IMR-90 (cell line): Measurements from ENCODE around the gene CDC37L1. TPM values are rescaled to one million over a fixed set of nuclear protein-coding genes. Genes with fewer than 3 reads are reported as not detected.

Experiments used
- ATAC-seq: fragments of 200-7000 bp; cut with Tn5 transposase; 2 replicates; pipeline ENCODE4 v1.9.1; 2020; ENCODE audit warnings: low read depth, mild to moderate bottlenecking, moderate library complexity
- BruUV-seq: library from RNA; stranded (reverse); fragments of 400-500 nt; replicated peaks from 2 replicates; lab custom pipeline; 2021; lab: Mats Ljungman, UMichigan
- CTCF ChIA-PET: fragments of 300-600 bp; formaldehyde crosslinking; extraction: SDS; loops from one replicate; lab custom pipeline; 2021; ENCODE audit warnings: antibody characterized with exemption; lab: Yijun Ruan, JAX
- POLR2A ChIA-PET: fragments of 300-600 bp; sonication (Branson Sonifier 250); formaldehyde crosslinking; loops from one replicate; lab custom pipeline; 2022; ENCODE audit warnings: antibody characterized with exemption; ENCODE audit not compliant: unreplicated experiment; lab: Charles Lee
- DNase-seq: peaks from one replicate; pipeline ENCODE4 v3.0.0; 2013
- H2AFZ ChIP-seq: replicated peaks from 2 replicates; pipeline ENCODE3; 2013; ENCODE audit warnings: low read length, mild to moderate bottlenecking; ENCODE audit not compliant: poor library complexity
- H2AK5ac ChIP-seq: 2 replicates; pipeline ENCODE4 v1.6.1; 2013; ENCODE audit warnings: low read depth, low read length, inconsistent platforms
- H2AK9ac ChIP-seq: replicated peaks from 2 replicates; pipeline ENCODE3; 2013; ENCODE audit warnings: mild to moderate bottlenecking, low read depth, low read length, moderate library complexity; ENCODE audit not compliant: poor library complexity
- H2BK120ac ChIP-seq: 2 replicates; pipeline ENCODE4 v1.6.1; 2013; ENCODE audit warnings: low read depth, low read length, inconsistent platforms
- H2BK15ac ChIP-seq: 3 replicates; pipeline ENCODE4 v1.6.1; 2013; ENCODE audit warnings: low read depth, low read length, inconsistent platforms
- H2BK20ac ChIP-seq: 2 replicates; pipeline ENCODE4 v1.6.1; 2013; ENCODE audit warnings: low read depth, mild to moderate bottlenecking, inconsistent platforms, low read length, moderate library complexity
- H2BK5ac ChIP-seq: 2 replicates; pipeline ENCODE4 v1.6.1; 2013; ENCODE audit warnings: mild to moderate bottlenecking, low read depth, low read length, inconsistent platforms; ENCODE audit not compliant: poor library complexity, severe bottlenecking
- H3K14ac ChIP-seq: replicated peaks from 2 replicates; pipeline ENCODE4 v1.6.1; 2013; ENCODE audit warnings: low read depth, low read length, inconsistent platforms
- H3K18ac ChIP-seq: 2 replicates; pipeline ENCODE4 v1.6.1; 2013; ENCODE audit warnings: low read depth, low read length, control low read depth
- H3K23ac ChIP-seq: 2 replicates; pipeline ENCODE4 v1.6.1; 2013; ENCODE audit warnings: low read depth, low read length, inconsistent platforms
- H3K27ac ChIP-seq: 2 replicates; pipeline ENCODE4 v1.5.1; 2013; ENCODE audit warnings: mild to moderate bottlenecking, control low read depth, low read length; ENCODE audit not compliant: insufficient read depth
- H3K27me3 ChIP-seq: 2 replicates; pipeline ENCODE4 v1.6.1; 2013; ENCODE audit warnings: low read length; ENCODE audit not compliant: control insufficient read depth, insufficient read depth
- H3K36me3 ChIP-seq: 2 replicates; pipeline ENCODE4 v1.6.1; 2013; ENCODE audit warnings: low read length, mixed read lengths; ENCODE audit not compliant: control insufficient read depth, insufficient read depth
- H3K4ac ChIP-seq: 2 replicates; pipeline ENCODE4 v1.6.1; 2013; ENCODE audit warnings: low read depth, low read length, inconsistent platforms
- H3K4me1 ChIP-seq: 2 replicates; pipeline ENCODE4 v1.6.1; 2013; ENCODE audit warnings: low read length, mixed read lengths; ENCODE audit not compliant: control insufficient read depth, insufficient read depth
- H3K4me2 ChIP-seq: 2 replicates; pipeline ENCODE4 v1.6.1; 2013; ENCODE audit warnings: low read depth, mild to moderate bottlenecking, control low read depth, low read length, moderate library complexity
- H3K4me3 ChIP-seq: 2 replicates; pipeline ENCODE4 v1.5.1; 2013; ENCODE audit warnings: low read depth, mild to moderate bottlenecking, control low read depth, low read length, moderate library complexity; ENCODE audit not compliant: insufficient read depth
- H3K56ac ChIP-seq: 2 replicates; pipeline ENCODE4 v1.6.1; 2013; ENCODE audit warnings: low read length, inconsistent platforms; ENCODE audit not compliant: insufficient read depth; ENCODE audit errors: extremely low read depth
- H3K79me1 ChIP-seq, 2 experiments: 2 replicates each; pipeline ENCODE4 v1.6.1; 2013; ENCODE audit warnings: low read length in 2 of 2, inconsistent platforms in 1 of 2, low read depth in 1 of 2
- H3K9ac ChIP-seq: 2 replicates; pipeline ENCODE4 v1.6.1; 2013; ENCODE audit warnings: low read depth, low read length, control low read depth
- H3K9me1 ChIP-seq: 2 replicates; pipeline ENCODE4 v1.6.1; 2013; ENCODE audit warnings: low read length, inconsistent platforms; ENCODE audit not compliant: insufficient read depth
- H3K9me3 ChIP-seq: 2 replicates; pipeline ENCODE4 v1.6.1; 2013; ENCODE audit warnings: low read length; ENCODE audit not compliant: control insufficient read depth, insufficient read depth
- H4K20me1 ChIP-seq: 2 replicates; pipeline ENCODE4 v1.6.1; 2013; ENCODE audit warnings: low read length, inconsistent platforms; ENCODE audit not compliant: insufficient read depth
- H4K5ac ChIP-seq: 2 replicates; pipeline ENCODE4 v1.6.1; 2013; ENCODE audit warnings: mild to moderate bottlenecking, low read depth, low read length, control low read depth
- H4K8ac ChIP-seq, 2 experiments: 2 replicates each; pipeline ENCODE4 v1.6.1; 2013; ENCODE audit warnings: low read depth in 2 of 2, low read length in 2 of 2, control low read depth in 1 of 2, inconsistent platforms in 1 of 2
- H4K91ac ChIP-seq: 2 replicates; pipeline ENCODE4 v1.6.1; 2013; ENCODE audit warnings: low read depth, low read length, inconsistent platforms; ENCODE audit not compliant: insufficient read depth
- BHLHE40 ChIP-seq: fragments of 150-350 bp; IDR thresholded peaks from 2 replicates; pipeline ENCODE4 v1.6.1; 2016; ENCODE audit warnings: mild to moderate bottlenecking, low read depth, low read length
- CEBPB ChIP-seq: IDR thresholded peaks from 2 replicates; pipeline ENCODE4 v1.6.1; 2012; ENCODE audit warnings: low read depth, low read length, improper control_type of control experiment
- CTCF ChIP-seq: conservative IDR thresholded peaks from 2 replicates; pipeline ENCODE4 v1.5.1; 2012; ENCODE audit warnings: mild to moderate bottlenecking, low read depth, low read length, improper control_type of control experiment
- ELK1 ChIP-seq: fragments of 150-350 bp; IDR thresholded peaks from 2 replicates; pipeline ENCODE4 v1.6.1; 2016; ENCODE audit warnings: low read depth, mild to moderate bottlenecking, low read length, moderate library complexity, borderline replicate concordance
- MAFK ChIP-seq: IDR thresholded peaks from 2 replicates; pipeline ENCODE4 v1.6.1; 2012; ENCODE audit warnings: low read depth, low read length, improper control_type of control experiment
- MAZ ChIP-seq: IDR thresholded peaks from 2 replicates; pipeline ENCODE4 v1.6.1; 2012; ENCODE audit warnings: low read depth, mild to moderate bottlenecking, low read length, improper control_type of control experiment, moderate library complexity, borderline replicate concordance
- MXI1 ChIP-seq: IDR thresholded peaks from 2 replicates; pipeline ENCODE4 v1.6.1; 2012; ENCODE audit warnings: low read depth, mild to moderate bottlenecking, low read length, moderate library complexity, borderline replicate concordance
- POLR2A ChIP-seq: IDR thresholded peaks from 2 replicates; pipeline ENCODE4 v1.6.1; 2012; ENCODE audit warnings: mild to moderate bottlenecking, low read depth, low read length
- RAD21 ChIP-seq: IDR thresholded peaks from 2 replicates; pipeline ENCODE4 v1.6.1; 2012; ENCODE audit warnings: low read length, improper control_type of control experiment
- RCOR1 ChIP-seq: IDR thresholded peaks from 2 replicates; pipeline ENCODE4 v1.6.1; 2012; ENCODE audit warnings: mild to moderate bottlenecking, low read length, improper control_type of control experiment; ENCODE audit not compliant: insufficient replicate concordance
- RFX5 ChIP-seq: IDR thresholded peaks from 2 replicates; pipeline ENCODE4 v1.8.0; 2012; ENCODE audit warnings: low read depth, mild to moderate bottlenecking, low read length, moderate library complexity
- SMC3 ChIP-seq: fragments of 150-350 bp; IDR thresholded peaks from 2 replicates; pipeline ENCODE4 v1.6.1; 2016; ENCODE audit warnings: low read depth, mild to moderate bottlenecking, antibody characterized with exemption, low read length, moderate library complexity
- USF2 ChIP-seq: fragments of 150-350 bp; IDR thresholded peaks from 2 replicates; pipeline ENCODE4 v1.6.1; 2017; ENCODE audit warnings: mild to moderate bottlenecking, antibody characterized with exemption, low read length, low read depth
- WGBS, 2 experiments: methylation state at CpG; one replicate each; pipeline versions ENCODE4 v1.1.5 to v1.1.7; 2013; ENCODE audit warnings: missing lambda C conversion rate in 2 of 2; ENCODE audit not compliant: insufficient read length in 1 of 2; ENCODE audit errors: extremely low coverage in 2 of 2; 5-methylcytosine and 5-hydroxymethylcytosine counted together
- dilution Hi-C: fragments of 300-500 bp; cut with HindIII; formaldehyde crosslinking; loops from one replicate; pipeline ENCODE4 v1.14.3; 2018; ENCODE audit warnings: low sequenced_read_pairs; ENCODE audit not compliant: unreplicated experiment
- in situ Hi-C: fragments of 300-500 bp; cut with MboI; formaldehyde crosslinking; loops from 3 replicates; pipeline ENCODE4 v1.14.3; 2019; ENCODE audit warnings: low sequenced_read_pairs, inconsistent platforms, mixed read lengths
- intact Hi-C: fragments of 100-400 bp; cut with micrococcal nuclease; formaldehyde crosslinking; loops from 2 replicates; pipeline ENCODE4 v1.10.0; 2022
- polyA plus RNA-seq, 3 experiments: library from polyadenylated mRNA; depleted of rRNA; stranded (reverse); fragments of >200 nt; gene quantifications; 2 replicates each; pipeline ENCODE4 v1.2.3, GENCODE V29; 2012; ENCODE audit warnings: low replicate concordance in 1 of 3
- total RNA-seq: library from RNA; depleted of rRNA; stranded (reverse); fragments of >200 nt; gene quantifications from 2 replicates; pipeline ENCODE4 v1.2.3, GENCODE V29; 2012

Gene CDC37L1
- total and polyA plus RNA-seq, 2 of the 4 experiments (the other 2 are of a cell fraction), result 6.6 to 7.3 TPM

- no peak overlapping the region for H3K4me3 ChIP-seq
- WGBS, 2 experiments, result 100% methylated on average over 1 of the region's 3 CpGs; no CpG with 5 or more reads in 1 of the 2 experiments
- H2BK15ac ChIP-seq, result no peak overlapping the region
- H3K56ac ChIP-seq, result no peak overlapping the region
- no peak overlapping the region for H4K91ac ChIP-seq
- no peak overlapping the region for H2AK9ac ChIP-seq
- H3K79me1 ChIP-seq, result peaks cover 0 to 17% of the 10 kb centered on the region in 2 experiments; a peak in 2 of 4 replicates
- H2AFZ ChIP-seq, result no peak overlapping the region
- no peak overlapping the region for H3K27ac ChIP-seq
- no peak overlapping the region for H2BK120ac ChIP-seq
- ChIA-PET POLR2A (interaction anchor here (0.6 kb wide), 1 partner anchor 450 kb away, joined by 3 read pairs; no protein-coding TSS in a partner anchor), CTCF (interaction anchor here (0.6 kb wide), 1 partner anchor 518 kb away, joined by 4 read pairs; no protein-coding TSS in a partner anchor)
- no peak overlapping the region for H3K14ac ChIP-seq
- in situ Hi-C loops (loop anchor here (25.0 kb wide), 1 partner anchor 565 kb away; no protein-coding TSS in a partner anchor), intact Hi-C loops (no loop called here), dilution Hi-C loops (no loop called here)
- no peak overlapping the region for H3K4ac ChIP-seq
- no peak for DNase-seq
- H3K9me3 ChIP-seq, result no peaks in the 10 kb centered on the region
- peaks cover 2% of the 10 kb centered on the region; the same call in 1 of the 2 replicates for H3K9me1 ChIP-seq
- H3K23ac ChIP-seq, result no peak overlapping the region
- H3K9ac ChIP-seq, result no peak overlapping the region
- no peaks in the 10 kb centered on the region for H4K20me1 ChIP-seq
- no TSS peak for BruUV-seq
- no peak overlapping the region; a peak in 1 of 4 replicates for H4K8ac ChIP-seq
- H3K18ac ChIP-seq, result no peak overlapping the region
- no peak for TF ChIP-seq USF2
- TF ChIP-seq CTCF, result no peak
- no peak for TF ChIP-seq CEBPB
- no peak for TF ChIP-seq MXI1
- TF ChIP-seq POLR2A, result no peak
- TF ChIP-seq RCOR1, result no peak
- no peak for TF ChIP-seq SMC3
- TF ChIP-seq MAZ, result no peak
- TF ChIP-seq MAFK, result no peak
- TF ChIP-seq RFX5, result no peak
- TF ChIP-seq RAD21, result no peak
- no peak for TF ChIP-seq BHLHE40
- TF ChIP-seq ELK1, result no peak
- no peaks in the 10 kb centered on the region for H3K36me3 ChIP-seq
- H3K4me2 ChIP-seq, result no peak overlapping the region
- peaks cover 7% of the 10 kb centered on the region for H3K4me1 ChIP-seq
- H2BK5ac ChIP-seq, result no peak overlapping the region
- H3K27me3 ChIP-seq, result no peaks in the 10 kb centered on the region
- H2BK20ac ChIP-seq, result no peak overlapping the region
- no peak overlapping the region for H2AK5ac ChIP-seq
- ATAC-seq, result no peak
- peak overlapping the region; percentile 53; the same call in 1 of the 2 replicates for H4K5ac ChIP-seq
Measured at GRCh38 chr9:4677392-4677791, 2.0 kb upstream of the CDC37L1 start.
